Dedifferentiated amniotic fluid mesenchymal stem cell (primary cell): Measurements from ENCODE around the gene CRX.
"Not testable (repeated sequence)": the region's sequence is repeated elsewhere in the genome, so short reads cannot be mapped to it uniquely, and the experiment has no call there.

Experiments
- DNase-seq: peaks from one replicate; pipeline ENCODE4 v3.0.0-alpha.2; 2016; ENCODE audit errors: extremely low spot score

CRX gene

GRCh38 chr19:47803671-47804070 is 18.1 kb upstream of the CRX start:
- not testable (repeated sequence) for DNase-seq

GRCh38 chr19:47804451-47804850 is 17.3 kb upstream of the CRX start, which contains the start of gene TPRX1:
Gene TPRX1, minus strand, starts transcription at chr19:47804551. Its CDS starts 12 bp downstream, at chr19:47804539.
- not testable (repeated sequence) for DNase-seq

- no peak for DNase-seq
Measured at GRCh38 chr19:47805313-47805712, 16.4 kb upstream of the CRX start.

GRCh38 chr19:47806435-47806834 is 15.3 kb upstream of the CRX start:
- DNase-seq: no peak

GRCh38 chr19:47813304-47813994 is 8.3 kb upstream of the CRX start:
- peak; percentile 20 for DNase-seq

- no peak for DNase-seq
Measured at GRCh38 chr19:47813995-47814328, 7.8 kb upstream of the CRX start.

GRCh38 chr19:47816270-47816669 is 5.5 kb upstream of the CRX start:
- DNase-seq: not testable (repeated sequence)

- DNase-seq: not testable (repeated sequence)
Measured at GRCh38 chr19:47818221-47818620, 3.5 kb upstream of the CRX start.

- no peak for DNase-seq
Measured at GRCh38 chr19:47819858-47820257, 1.9 kb upstream of the CRX start.

- DNase-seq: no peak
Measured at GRCh38 chr19:47820410-47820809, 1.3 kb upstream of the CRX start.

- no peak for DNase-seq
Measured at GRCh38 chr19:47824396-47824795, 2.7 kb downstream of the CRX start.

GRCh38 chr19:47826800-47827199 is 5.1 kb downstream of the CRX start:
- DNase-seq: no peak

GRCh38 chr19:47832723-47833122 is 11.0 kb downstream of the CRX start:
- no peak for DNase-seq

GRCh38 chr19:47836038-47836437 is 14.3 kb downstream of the CRX start:
- no peak for DNase-seq

- no peak for DNase-seq
Measured at GRCh38 chr19:47839411-47839810, 17.7 kb downstream of the CRX start.

GRCh38 chr19:47839913-47840312 is 18.2 kb downstream of the CRX start:
- no peak for DNase-seq

- no peak for DNase-seq
Measured at GRCh38 chr19:47842941-47843340, 21.2 kb downstream of the CRX start.

- DNase-seq: no peak
Measured at GRCh38 chr19:47848425-47848822, 26.7 kb downstream of the CRX start.

GRCh38 chr19:47848823-47849473 is 27.2 kb downstream of the CRX start:
- DNase-seq: no peak

GRCh38 chr19:47853003-47853402 is 31.3 kb downstream of the CRX start:
- DNase-seq: no peak

- DNase-seq: no peak
Measured at GRCh38 chr19:47854459-47854858, 32.7 kb downstream of the CRX start.

- not testable (repeated sequence) for DNase-seq
Measured at GRCh38 chr19:47858231-47858630, 36.5 kb downstream of the CRX start.

GRCh38 chr19:47858646-47859285 is 37.0 kb downstream of the CRX start, which contains the start of gene TPRX2:
Gene TPRX2, plus strand, starts transcription at chr19:47859235. Its CDS starts 12 bp downstream, at chr19:47859247.
- DNase-seq: not testable (repeated sequence)
